NB4 (cell line): ENCODE data around the gene LIN37.

Source experiments
- CTCF ChIP-seq: IDR thresholded peaks from one replicate; pipeline ENCODE4 v1.5.1; 2012; ENCODE audit warnings: low read depth, low read length
- MYC ChIP-seq: IDR thresholded peaks from 2 replicates; pipeline ENCODE4 v1.6.1; 2011; ENCODE audit warnings: low read depth, low read length
- POLR2A ChIP-seq: IDR thresholded peaks from 2 replicates; pipeline ENCODE4 v1.6.1; 2011; ENCODE audit warnings: mild to moderate bottlenecking; ENCODE audit not compliant: insufficient read length; ENCODE audit errors: extremely low read depth

- TF ChIP-seq CTCF (no peak), POLR2A (no peak), MYC (no peak)
Observed at GRCh38 chr19:35792312-35792711, 43.9 kb downstream of the LIN37 start.
